H9 (cell line): ENCODE results near the gene ARHGEF17. TPM values are rescaled to one million over a fixed set of nuclear protein-coding genes. Genes with fewer than 3 reads are reported as not detected.

Source experiments
- DNase-seq: peaks from one replicate; pipeline ENCODE4 v3.0.0-alpha.2; 2017
- H2AFZ ChIP-seq: one replicate; pipeline ENCODE4 v1.6.1; 2013; ENCODE audit warnings: mild to moderate bottlenecking, low read length, control low read depth, moderate library complexity
- H2AK5ac ChIP-seq: 2 replicates; pipeline ENCODE4 v1.6.1; 2013; ENCODE audit warnings: low read length, control low read depth, mixed read lengths; ENCODE audit not compliant: insufficient read length
- H2BK120ac ChIP-seq: one replicate; pipeline ENCODE4 v1.6.1; 2013; ENCODE audit warnings: low read depth, mild to moderate bottlenecking, low read length, control low read depth, inconsistent platforms; ENCODE audit not compliant: poor library complexity, severe bottlenecking
- H2BK12ac ChIP-seq: 2 replicates; pipeline ENCODE4 v1.6.1; 2013; ENCODE audit warnings: low read length, control low read depth, mixed read lengths, low read depth; ENCODE audit not compliant: insufficient read length
- H2BK15ac ChIP-seq: 2 replicates; pipeline ENCODE4 v1.6.1; 2013; ENCODE audit warnings: low read depth, low read length, control low read depth
- H2BK20ac ChIP-seq: one replicate; pipeline ENCODE4 v1.6.1; 2013; ENCODE audit warnings: low read depth, mild to moderate bottlenecking, low read length, control low read depth, inconsistent platforms; ENCODE audit not compliant: poor library complexity, severe bottlenecking
- H2BK5ac ChIP-seq: 2 replicates; pipeline ENCODE4 v1.6.1; 2013; ENCODE audit warnings: low read length, control low read depth, mixed read lengths; ENCODE audit not compliant: insufficient read length
- H3K14ac ChIP-seq: 2 replicates; pipeline ENCODE4 v1.6.1; 2013; ENCODE audit warnings: low read length, control low read depth; ENCODE audit not compliant: insufficient read depth
- H3K18ac ChIP-seq: 2 replicates; pipeline ENCODE4 v1.6.1; 2013; ENCODE audit warnings: low read depth, mild to moderate bottlenecking, mixed read lengths, low read length, control low read depth; ENCODE audit not compliant: insufficient read length
- H3K23ac ChIP-seq: 2 replicates; pipeline ENCODE4 v1.6.1; 2013; ENCODE audit warnings: low read length, control low read depth, mixed read lengths, low read depth; ENCODE audit not compliant: insufficient read length
- H3K23me2 ChIP-seq: 2 replicates; pipeline ENCODE4 v1.6.1; 2013; ENCODE audit warnings: low read depth, mild to moderate bottlenecking, mixed read lengths, low read length, control low read depth; ENCODE audit not compliant: insufficient read length, poor library complexity, severe bottlenecking
- H3K27ac ChIP-seq: 2 replicates; pipeline ENCODE4 v1.5.1; 2013; ENCODE audit warnings: low read length, control low read depth, mixed read lengths, low read depth; ENCODE audit not compliant: insufficient read length
- H3K27me3 ChIP-seq: 2 replicates; pipeline ENCODE4 v1.6.1; 2013; ENCODE audit warnings: low read length, control low read depth, inconsistent platforms; ENCODE audit not compliant: insufficient read depth
- H3K4ac ChIP-seq: 2 replicates; pipeline ENCODE4 v1.6.1; 2013; ENCODE audit warnings: low read depth, mild to moderate bottlenecking, control low read depth, inconsistent platforms, low read length, moderate library complexity
- H3K4me1 ChIP-seq: 2 replicates; pipeline ENCODE4 v1.6.1; 2013; ENCODE audit warnings: low read length, control low read depth, inconsistent platforms; ENCODE audit not compliant: insufficient read depth
- H3K4me2 ChIP-seq: 2 replicates; pipeline ENCODE4 v1.6.1; 2013; ENCODE audit warnings: low read length, control low read depth, mixed read lengths; ENCODE audit not compliant: insufficient read length, insufficient read depth
- H3K56ac ChIP-seq: 2 replicates; pipeline ENCODE4 v1.6.1; 2013; ENCODE audit warnings: low read depth, mild to moderate bottlenecking, mixed read lengths, low read length, control low read depth; ENCODE audit not compliant: insufficient read length
- H3K79me1 ChIP-seq: 2 replicates; pipeline ENCODE4 v1.6.1; 2013; ENCODE audit warnings: low read depth, mild to moderate bottlenecking, moderate library complexity, low read length, control low read depth, inconsistent platforms; ENCODE audit not compliant: insufficient read depth, poor library complexity, severe bottlenecking
- H3K79me2 ChIP-seq: 2 replicates; pipeline ENCODE4 v1.6.1; 2013; ENCODE audit warnings: low read length, control low read depth, inconsistent platforms; ENCODE audit not compliant: insufficient read depth
- H3K9ac ChIP-seq: 2 replicates; pipeline ENCODE4 v1.6.1; 2013; ENCODE audit warnings: low read length, control low read depth, mixed read lengths; ENCODE audit not compliant: insufficient read length; ENCODE audit errors: extremely low read depth
- H3K9me3 ChIP-seq: one replicate; pipeline ENCODE4 v1.6.1; 2013; ENCODE audit warnings: low read depth, low read length, inconsistent platforms; ENCODE audit not compliant: control insufficient read depth
- H3T11ph ChIP-seq: one replicate; pipeline ENCODE4 v1.6.1; 2013; ENCODE audit warnings: mild to moderate bottlenecking, low read length, control low read depth, inconsistent platforms
- H4K20me1 ChIP-seq: one replicate; pipeline ENCODE4 v1.6.1; 2013; ENCODE audit not compliant: control insufficient read depth, insufficient read length, insufficient read depth
- H4K5ac ChIP-seq: 2 replicates; pipeline ENCODE4 v1.6.1; 2013; ENCODE audit warnings: low read depth, mild to moderate bottlenecking, mixed read lengths, low read length, control low read depth; ENCODE audit not compliant: insufficient read length
- H4K8ac ChIP-seq: replicated peaks from 2 replicates; pipeline ENCODE4 v1.6.1; 2013; ENCODE audit warnings: low read length, control low read depth, mixed read lengths, low read depth; ENCODE audit not compliant: insufficient read length
- H4K91ac ChIP-seq: 2 replicates; pipeline ENCODE4 v1.6.1; 2013; ENCODE audit warnings: low read depth, mild to moderate bottlenecking, moderate library complexity, mixed read lengths, low read length, control low read depth; ENCODE audit not compliant: insufficient read length
- H3K27ac Mint-ChIP-seq, 3 experiments: 2 replicates in 2 of 3; 3 replicates in 1 of 3; pipeline ENCODE4 v1.8.0; 2020 to 2021; ENCODE audit warnings: mixed read lengths in 3 of 3, mild to moderate bottlenecking in 1 of 3, moderate library complexity in 1 of 3
- H3K27me3 Mint-ChIP-seq: 2 replicates; pipeline ENCODE4 v1.8.0; 2021; ENCODE audit warnings: low read depth, mild to moderate bottlenecking, moderate library complexity, mixed read lengths
- H3K36me3 Mint-ChIP-seq, 3 experiments: 2 replicates in 2 of 3; 3 replicates in 1 of 3; pipeline ENCODE4 v1.8.0; 2020 to 2021; ENCODE audit warnings: low read depth in 3 of 3, mixed read lengths in 3 of 3; ENCODE audit not compliant: insufficient read depth in 1 of 3
- H3K4me1 Mint-ChIP-seq, 2 experiments: 2 replicates each; pipeline ENCODE4 v1.8.0; 2020; ENCODE audit warnings: mixed read lengths in 2 of 2
- H3K4me3 Mint-ChIP-seq, 2 experiments: 2 replicates in 1 of 2; 3 replicates in 1 of 2; pipeline ENCODE4 v1.8.0; 2020 to 2021; ENCODE audit warnings: mild to moderate bottlenecking in 2 of 2, mixed read lengths in 2 of 2, moderate library complexity in 1 of 2
- H3K9me3 Mint-ChIP-seq, 2 experiments: 2 replicates in 1 of 2; 3 replicates in 1 of 2; pipeline ENCODE4 v1.8.0; 2020; ENCODE audit warnings: mild to moderate bottlenecking in 2 of 2, mixed read lengths in 2 of 2, moderate library complexity in 1 of 2
- CTCF ChIP-seq: fragments of 200-600 bp; sonication (generic); conservative IDR thresholded peaks from 3 replicates; pipeline ENCODE4 v1.8.0; 2021; ENCODE audit warnings: antibody characterized with exemption, mild to moderate bottlenecking
- WGBS: extraction: QIAGEN DNeasy Blood & Tissue Kit; methylation state at CpG from one replicate; pipeline ENCODE4 v1.1.7; 2013; ENCODE audit warnings: missing lambda C conversion rate, low lambda C conversion rate, mixed read lengths; ENCODE audit not compliant: insufficient read length; ENCODE audit errors: extremely low coverage; 5-methylcytosine and 5-hydroxymethylcytosine counted together
- total RNA-seq: library from RNA; stranded (reverse); gene quantifications from 2 replicates; pipeline ENCODE4 v1.2.1, GENCODE V29; 2021

ARHGEF17 gene
- total RNA-seq, 1 experiment from 2014 or later: 7.4 TPM

GRCh38 chr11:73324665-73325035 is 16.6 kb downstream of the ARHGEF17 start:
- H3K79me1 ChIP-seq: no peaks in the 10 kb centered on the region
- H2BK20ac ChIP-seq: no peak overlapping the region
- H3K23me2 ChIP-seq: no peaks in the 10 kb centered on the region
- no peak overlapping the region for H2BK15ac ChIP-seq
- no peak overlapping the region for H4K5ac ChIP-seq
- DNase-seq: no peak
- peak overlapping the region; percentile 15 for H4K91ac ChIP-seq
- H4K8ac ChIP-seq: no peak overlapping the region
- no peaks in the 10 kb centered on the region for H3K79me2 ChIP-seq
- no peak overlapping the region for H3K18ac ChIP-seq
- Mint-ChIP-seq H3K9me3 (no peaks in the 10 kb centered on the region), H3K4me1 (peaks cover 39 to 45% of the 10 kb centered on the region in 2 experiments), H3K27me3 (peaks cover 38% of the 10 kb centered on the region), H3K27ac (peak overlapping the region in 1 of 3 experiments; percentile 14; a peak in 1 of 7 replicates), H3K36me3 (peaks cover 0 to 3% (median 0%) of the 10 kb centered on the region in 3 experiments; a peak in 1 of 7 replicates), H3K4me3 (no peak overlapping the region)
- H4K20me1 ChIP-seq: no peaks in the 10 kb centered on the region
- no peak overlapping the region for H2BK120ac ChIP-seq
- peaks cover 7% of the 10 kb centered on the region; the same call in 1 of the 2 replicates for H3K4me1 ChIP-seq
- H3K56ac ChIP-seq: no peak overlapping the region
- no peak overlapping the region for H2BK5ac ChIP-seq
- no peak overlapping the region for H3K14ac ChIP-seq
- no peak overlapping the region for H3K4me2 ChIP-seq
- no peak for TF ChIP-seq CTCF
- no peak overlapping the region for H3K4ac ChIP-seq
- no peak overlapping the region for H3T11ph ChIP-seq
- no peaks in the 10 kb centered on the region for H3K9me3 ChIP-seq
- WGBS: no CpG with 5 or more reads among the region's 2 CpGs
- H3K27me3 ChIP-seq: no peaks in the 10 kb centered on the region
- H3K27ac ChIP-seq: no peak overlapping the region
- no peak overlapping the region for H3K23ac ChIP-seq
- peak overlapping the region; percentile 2 for H2BK12ac ChIP-seq
- no peak overlapping the region for H2AK5ac ChIP-seq
- H3K9ac ChIP-seq: no peak overlapping the region
- H2AFZ ChIP-seq: no peak overlapping the region
